Adipocyte (in vitro differentiated cells): ENCODE results near the gene TUBGCP2.

ENCODE experiments used
- DNase-seq: peaks from one replicate; pipeline ENCODE4 v3.0.0-alpha.2; 2015; ENCODE audit warnings: low read depth
- H3K27me3 ChIP-seq: replicated peaks from 2 replicates; pipeline ENCODE4 v1.7.0; 2013; ENCODE audit warnings: mild to moderate bottlenecking, low read length, moderate library complexity; ENCODE audit not compliant: control insufficient read depth, insufficient read depth
- H3K36me3 ChIP-seq: 2 replicates; pipeline ENCODE4 v1.7.0; 2013; ENCODE audit warnings: low read length, mild to moderate bottlenecking, moderate library complexity; ENCODE audit not compliant: control insufficient read depth, insufficient read depth, severe bottlenecking
- H3K4me1 ChIP-seq: 2 replicates; pipeline ENCODE4 v1.7.0; 2013; ENCODE audit warnings: mild to moderate bottlenecking, low read length, moderate library complexity; ENCODE audit not compliant: control insufficient read depth, insufficient read depth
- H3K4me3 ChIP-seq: 2 replicates; pipeline ENCODE4 v1.7.0; 2013; ENCODE audit warnings: mild to moderate bottlenecking, low read length, moderate library complexity
- H3K9ac ChIP-seq: 2 replicates; pipeline ENCODE4 v1.7.0; 2013; ENCODE audit warnings: mild to moderate bottlenecking, low read length, moderate library complexity
- H3K9me3 ChIP-seq: 2 replicates; pipeline ENCODE4 v1.7.0; 2013; ENCODE audit warnings: mild to moderate bottlenecking, low read length, moderate library complexity; ENCODE audit not compliant: control insufficient read depth

The TUBGCP2 gene

GRCh38 chr10:133309720-133310398 is 1.2 kb upstream of the TUBGCP2 start:
- Histone ChIP-seq H3K9me3 (no peaks in the 10 kb centered on the region), H3K27me3 (no peaks in the 10 kb centered on the region), H3K36me3 (peaks cover 24% of the 10 kb centered on the region), H3K9ac (no peak overlapping the region), H3K4me3 (peak overlapping the region; percentile 61), H3K4me1 (peaks cover 14% of the 10 kb centered on the region)
- DNase-seq = no peak

- Histone ChIP-seq H3K4me3 (peak overlapping the region; percentile 97), H3K4me1 (peaks cover 14% of the 10 kb centered on the region), H3K27me3 (no peaks in the 10 kb centered on the region), H3K36me3 (peaks cover 24% of the 10 kb centered on the region), H3K9me3 (no peaks in the 10 kb centered on the region), H3K9ac (peak overlapping the region; percentile 94)
- peak; percentile 96 for DNase-seq
Observed at GRCh38 chr10:133309100-133309719, 538 bp upstream of the TUBGCP2 start.

GRCh38 chr10:133307776-133308420 is 774 bp downstream of the TUBGCP2 start:
- H3K36me3 ChIP-seq = peaks cover 24% of the 10 kb centered on the region
- H3K9ac ChIP-seq = peak overlapping the region; percentile 94
- no peaks in the 10 kb centered on the region for H3K9me3 ChIP-seq
- DNase-seq = peak; percentile 75
- H3K27me3 ChIP-seq = no peaks in the 10 kb centered on the region
- H3K4me3 ChIP-seq = peak overlapping the region; percentile 97
- H3K4me1 ChIP-seq = peaks cover 16% of the 10 kb centered on the region

- H3K4me3 ChIP-seq = peak overlapping the region; percentile 97
- H3K27me3 ChIP-seq = no peaks in the 10 kb centered on the region
- H3K4me1 ChIP-seq = peaks cover 16% of the 10 kb centered on the region
- H3K9ac ChIP-seq = peak overlapping the region; percentile 94
- H3K9me3 ChIP-seq = no peaks in the 10 kb centered on the region
- no peak for DNase-seq
- H3K36me3 ChIP-seq = peaks cover 24% of the 10 kb centered on the region
Observed at GRCh38 chr10:133306941-133307379, 1.7 kb downstream of the TUBGCP2 start.

GRCh38 chr10:133306097-133306476 is 2.6 kb downstream of the TUBGCP2 start:
- DNase-seq = no peak
- no peak overlapping the region for H3K4me3 ChIP-seq
- no peaks in the 10 kb centered on the region for H3K27me3 ChIP-seq
- no peak overlapping the region for H3K9ac ChIP-seq
- H3K9me3 ChIP-seq = no peaks in the 10 kb centered on the region
- H3K4me1 ChIP-seq = peaks cover 16% of the 10 kb centered on the region
- peaks cover 18% of the 10 kb centered on the region for H3K36me3 ChIP-seq

- no peak overlapping the region for H3K4me3 ChIP-seq
- DNase-seq = no peak
Observed at GRCh38 chr10:133303206-133303605, 5.5 kb downstream of the TUBGCP2 start.

GRCh38 chr10:133302230-133302629 is 6.4 kb downstream of the TUBGCP2 start:
- no peak for DNase-seq
- peaks cover 47% of the 10 kb centered on the region for H3K36me3 ChIP-seq
- no peaks in the 10 kb centered on the region for H3K9me3 ChIP-seq
- H3K27me3 ChIP-seq = no peaks in the 10 kb centered on the region
- peaks cover 8% of the 10 kb centered on the region for H3K4me1 ChIP-seq
- no peak overlapping the region for H3K4me3 ChIP-seq
- no peak overlapping the region for H3K9ac ChIP-seq

More at GRCh38 chr10:133303206-133303605, 5.5 kb downstream of the TUBGCP2 start:
- peaks cover 16% of the 10 kb centered on the region for H3K4me1 ChIP-seq
- H3K27me3 ChIP-seq = no peaks in the 10 kb centered on the region
- peaks cover 37% of the 10 kb centered on the region for H3K36me3 ChIP-seq
- no peak overlapping the region for H3K9ac ChIP-seq
- no peaks in the 10 kb centered on the region for H3K9me3 ChIP-seq

GRCh38 chr10:133299738-133300137 is 8.9 kb downstream of the TUBGCP2 start:
- H3K4me1 ChIP-seq = peaks cover 3% of the 10 kb centered on the region
- DNase-seq = no peak
- no peaks in the 10 kb centered on the region for H3K9me3 ChIP-seq
- H3K36me3 ChIP-seq = peaks cover 67% of the 10 kb centered on the region
- H3K27me3 ChIP-seq = no peaks in the 10 kb centered on the region
- no peak overlapping the region for H3K4me3 ChIP-seq
- no peak overlapping the region for H3K9ac ChIP-seq

- H3K36me3 ChIP-seq = peaks cover 72% of the 10 kb centered on the region
- H3K9ac ChIP-seq = no peak overlapping the region
- no peak overlapping the region for H3K4me3 ChIP-seq
- no peaks in the 10 kb centered on the region for H3K27me3 ChIP-seq
- no peak for DNase-seq
- H3K4me1 ChIP-seq = peaks cover 3% of the 10 kb centered on the region
- no peaks in the 10 kb centered on the region for H3K9me3 ChIP-seq
Observed at GRCh38 chr10:133299224-133299623, 9.4 kb downstream of the TUBGCP2 start.

- Histone ChIP-seq H3K4me3 (no peak overlapping the region), H3K4me1 (no peaks in the 10 kb centered on the region), H3K27me3 (no peaks in the 10 kb centered on the region), H3K9ac (no peak overlapping the region), H3K36me3 (peaks cover 74% of the 10 kb centered on the region), H3K9me3 (no peaks in the 10 kb centered on the region)
- DNase-seq = no peak
Observed at GRCh38 chr10:133298466-133298865, 10.2 kb downstream of the TUBGCP2 start.

- Histone ChIP-seq H3K27me3 (no peaks in the 10 kb centered on the region), H3K9me3 (no peaks in the 10 kb centered on the region), H3K4me1 (peaks cover 5% of the 10 kb centered on the region), H3K4me3 (no peak overlapping the region), H3K36me3 (peaks cover 78% of the 10 kb centered on the region), H3K9ac (no peak overlapping the region)
- DNase-seq = no peak
Observed at GRCh38 chr10:133297504-133297903, 11.2 kb downstream of the TUBGCP2 start.
